ENCODE data around the gene OOSP4A.

Gene OOSP4A

GRCh38 chr11:59963733-59964132 is at the start of gene OOSP4A:
TSS of gene OOSP4A (plus strand) at chr11:59964033. CDS start at chr11:59964033, 0 bp downstream.
- no peak for DNase-seq (ENCODE audit: low spot score)

- no peak for DNase-seq (ENCODE audit: low spot score)
These were observed 45.4 kb upstream of the OOSP4A start for GRCh38 chr11:59918480-59918879.

- peak; percentile 9 for DNase-seq (ENCODE audit: low spot score)
These were observed 44.7 kb upstream of the OOSP4A start for GRCh38 chr11:59918987-59919589.

GRCh38 chr11:59923813-59924212 is 40.0 kb upstream of the OOSP4A start:
- DNase-seq (ENCODE audit: low spot score): no peak

- no peak for DNase-seq (ENCODE audit: low spot score)
These were observed 32.1 kb upstream of the OOSP4A start for GRCh38 chr11:59931688-59932087.

- DNase-seq (ENCODE audit: low spot score): no peak
These were observed 25.7 kb upstream of the OOSP4A start, which contains the start of gene OOSP1 for GRCh38 chr11:59938132-59938531. TSS of gene OOSP1 (plus strand) at chr11:59938432. CDS start at chr11:59938455, 23 bp downstream.

GRCh38 chr11:59938718-59939117 is 25.1 kb upstream of the OOSP4A start:
- no peak for DNase-seq (ENCODE audit: low spot score)

GRCh38 chr11:59939482-59939881 is 24.4 kb upstream of the OOSP4A start:
- DNase-seq (ENCODE audit: low spot score): no peak

- no peak for DNase-seq (ENCODE audit: low spot score)
These were observed 22.7 kb upstream of the OOSP4A start for GRCh38 chr11:59941091-59941490.

GRCh38 chr11:59943997-59944714 is 19.7 kb upstream of the OOSP4A start:
- DNase-seq (ENCODE audit: low spot score): no peak

- no peak for DNase-seq (ENCODE audit: low spot score)
These were observed 19.1 kb upstream of the OOSP4A start for GRCh38 chr11:59944720-59945119.

- no peak for DNase-seq (ENCODE audit: low spot score)
These were observed 10.2 kb upstream of the OOSP4A start for GRCh38 chr11:59953463-59954218.

- no peak for DNase-seq (ENCODE audit: low spot score)
These were observed 9.5 kb upstream of the OOSP4A start for GRCh38 chr11:59954219-59954847.

- DNase-seq (ENCODE audit: low spot score): no peak
These were observed 6.7 kb upstream of the OOSP4A start for GRCh38 chr11:59957094-59957493.

- no peak for DNase-seq (ENCODE audit: low spot score)
These were observed 3.1 kb upstream of the OOSP4A start for GRCh38 chr11:59960502-59961381.

- no peak for DNase-seq (ENCODE audit: low spot score)
These were observed 1.7 kb upstream of the OOSP4A start for GRCh38 chr11:59962107-59962482.

GRCh38 chr11:59965424-59965823 is 1.6 kb downstream of the OOSP4A start:
- no peak for DNase-seq (ENCODE audit: low spot score)

GRCh38 chr11:59966201-59966600 is 2.4 kb downstream of the OOSP4A start:
- no peak for DNase-seq (ENCODE audit: low spot score)

- DNase-seq (ENCODE audit: low spot score): no peak
These were observed 4.0 kb downstream of the OOSP4A start for GRCh38 chr11:59967677-59968394.

GRCh38 chr11:59968395-59968783 is 4.6 kb downstream of the OOSP4A start:
- no peak for DNase-seq (ENCODE audit: low spot score)

- no peak for DNase-seq (ENCODE audit: low spot score)
These were observed 9.3 kb downstream of the OOSP4A start for GRCh38 chr11:59973097-59973496.
